ENCODE data around the gene DYNLRB1. TPM values are rescaled to one million over a fixed set of nuclear protein-coding genes. Genes with fewer than 3 reads are reported as not detected.

DYNLRB1 gene
- total and polyA plus RNA-seq, 10 of the 15 experiments (the other 5 are each of a cell fraction or from before 2014, with no cell fraction given) = 87.9 to 313 (median 153) TPM

DNA sequence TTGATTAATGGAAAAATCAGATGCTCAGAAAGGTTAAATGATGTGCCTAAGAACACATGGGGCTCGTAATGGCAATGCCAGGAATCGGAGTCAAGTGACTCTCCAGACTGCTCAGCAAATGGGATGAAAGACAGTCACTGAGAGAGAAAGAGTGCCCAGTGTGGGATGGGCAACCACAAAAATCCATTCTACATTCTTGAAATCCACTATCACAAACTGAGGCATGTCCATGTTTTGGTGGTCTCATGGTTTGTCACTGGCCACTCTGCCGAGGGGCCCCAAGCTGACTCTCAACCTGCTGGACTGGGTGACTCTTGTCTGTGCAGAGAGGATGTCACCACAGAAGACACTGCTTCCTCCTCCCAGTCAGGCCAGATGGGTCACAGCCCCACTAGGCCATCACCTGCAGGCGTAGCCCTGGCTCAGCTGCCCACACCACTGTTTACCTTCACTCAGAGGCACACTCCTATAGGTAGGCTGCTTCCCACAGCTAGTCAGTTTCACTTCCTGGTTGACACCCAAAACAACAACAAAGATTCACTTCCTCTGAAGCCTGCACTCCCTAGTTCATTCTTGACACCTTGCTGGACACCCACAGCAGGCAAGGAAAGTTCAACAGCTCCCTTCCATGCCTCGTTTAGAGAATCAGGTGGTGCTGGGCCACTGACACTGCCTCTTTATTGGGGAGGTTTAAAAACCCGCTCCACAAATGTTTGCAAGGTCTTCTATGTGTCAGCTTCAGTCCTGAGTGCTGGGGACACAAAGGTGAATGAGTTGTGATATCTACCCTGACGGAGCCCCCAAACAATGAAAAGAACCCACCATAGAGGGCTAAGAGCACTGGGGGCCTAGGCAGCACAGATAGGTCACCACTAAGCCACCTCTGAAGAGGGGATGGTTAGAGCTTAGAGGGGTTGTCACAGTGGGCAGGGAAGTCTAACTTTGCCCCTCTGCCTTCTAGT is 64.0 kb downstream of the DYNLRB1 start (continued):
- no peak for TF ChIP-seq SREBF1 (IDR thresholded peaks at IDR 0.05; ENCODE audit: low read length)
- no peak for TF ChIP-seq CHD2 (IDR thresholded peaks at IDR 0.05; ENCODE audit: borderline replicate concordance, low read depth, low read length)
- no peak for TF ChIP-seq NFIC (IDR thresholded peaks at IDR 0.05; ENCODE audit: low read depth, low read length)
- TF ChIP-seq E2F4 (IDR thresholded peaks at IDR 0.05; ENCODE audit: low read depth, low read length) = no peak
- no peak for TF ChIP-seq KLF5 (IDR thresholded peaks at IDR 0.05; ENCODE audit: partially characterized antibody)
- TF ChIP-seq BMI1 (IDR thresholded peaks at IDR 0.05; ENCODE audit: borderline replicate concordance) = no peak
- no peak for TF ChIP-seq CBX5 (IDR thresholded peaks at IDR 0.05; ENCODE audit: low read depth)
- TF ChIP-seq, protein P1, sequence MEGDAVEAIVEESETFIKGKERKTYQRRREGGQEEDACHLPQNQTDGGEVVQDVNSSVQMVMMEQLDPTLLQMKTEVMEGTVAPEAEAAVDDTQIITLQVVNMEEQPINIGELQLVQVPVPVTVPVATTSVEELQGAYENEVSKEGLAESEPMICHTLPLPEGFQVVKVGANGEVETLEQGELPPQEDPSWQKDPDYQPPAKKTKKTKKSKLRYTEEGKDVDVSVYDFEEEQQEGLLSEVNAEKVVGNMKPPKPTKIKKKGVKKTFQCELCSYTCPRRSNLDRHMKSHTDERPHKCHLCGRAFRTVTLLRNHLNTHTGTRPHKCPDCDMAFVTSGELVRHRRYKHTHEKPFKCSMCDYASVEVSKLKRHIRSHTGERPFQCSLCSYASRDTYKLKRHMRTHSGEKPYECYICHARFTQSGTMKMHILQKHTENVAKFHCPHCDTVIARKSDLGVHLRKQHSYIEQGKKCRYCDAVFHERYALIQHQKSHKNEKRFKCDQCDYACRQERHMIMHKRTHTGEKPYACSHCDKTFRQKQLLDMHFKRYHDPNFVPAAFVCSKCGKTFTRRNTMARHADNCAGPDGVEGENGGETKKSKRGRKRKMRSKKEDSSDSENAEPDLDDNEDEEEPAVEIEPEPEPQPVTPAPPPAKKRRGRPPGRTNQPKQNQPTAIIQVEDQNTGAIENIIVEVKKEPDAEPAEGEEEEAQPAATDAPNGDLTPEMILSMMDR (IDR thresholded peaks at IDR 0.05 in 2 of 3, conservative IDR thresholded peaks at IDR 0.05 in 1 of 3; ENCODE audit: control insufficient read depth in 2 of 3, extremely low read depth in 1 of 3, insufficient read depth in 1 of 3, low read depth in 3 of 3, low read length in 3 of 3) = no peak
- peak; percentile 11 for TF ChIP-seq SP1 (IDR thresholded peaks at IDR 0.05; ENCODE audit: low read depth, low read length)
- no peak for TF ChIP-seq FOXM1 (IDR thresholded peaks at IDR 0.05; ENCODE audit: low read depth, low read length)
- TF ChIP-seq ZNF217 (IDR thresholded peaks at IDR 0.05) = 0 out of 2 replicates have a peak, but pooled peaks have one; percentile 19
- TF ChIP-seq BCL3 (IDR thresholded peaks at IDR 0.05; ENCODE audit: borderline replicate concordance, insufficient read depth, low read depth, low read length, poor library complexity, severe bottlenecking) = no peak
- TF ChIP-seq NFYB (IDR thresholded peaks at IDR 0.05; ENCODE audit: insufficient read depth, low read depth, low read length) = 0 out of 2 replicates have a peak, but pooled peaks have one; percentile 40
- TF ChIP-seq SUZ12 (IDR thresholded peaks at IDR 0.05; ENCODE audit: unreplicated experiment) = no peak
- TF ChIP-seq HSF1 (IDR thresholded peaks at IDR 0.05; ENCODE audit: low read depth, low read length) = no peak
- TF ChIP-seq HDAC6 (IDR thresholded peaks at IDR 0.05; ENCODE audit: unreplicated experiment) = no peak
- TF ChIP-seq JUNB (IDR thresholded peaks at IDR 0.05) = no peak
- no peak for TF ChIP-seq ASH2L (IDR thresholded peaks at IDR 0.05; ENCODE audit: borderline replicate concordance, low read depth)
- TF ChIP-seq ZNF207 (IDR thresholded peaks at IDR 0.05; ENCODE audit: borderline replicate concordance) = no peak
- no peak for TF ChIP-seq ZNF24 (IDR thresholded peaks at IDR 0.05)
